HG02623 (cell line): ENCODE results near the gene ZBED4.
A peak's percentile ranks its signal among the peaks of the same experiment; 100 is the strongest.
"Not testable (repeated sequence)": the region's sequence is repeated elsewhere in the genome, so short reads cannot be mapped to it uniquely, and the experiment has no call there.

ENCODE experiments used
- ATAC-seq: cut with Tn5 transposase; IDR thresholded peaks from one replicate; pipeline ENCODE4 v1.9.1; 2021; ENCODE audit warnings: moderate library complexity; ENCODE audit not compliant: unreplicated experiment

ZBED4 gene

GRCh38 chr22:49850959-49851802 is 2.5 kb upstream of the ZBED4 start:
- no peak for ATAC-seq

- ATAC-seq, result not testable (repeated sequence)
Measured at GRCh38 chr22:49852568-49852897, 1.1 kb upstream of the ZBED4 start.

- peak; percentile 29 for ATAC-seq
Measured at GRCh38 chr22:49853981-49854831, 562 bp downstream of the ZBED4 start.

GRCh38 chr22:49855251-49855911 is 1.7 kb downstream of the ZBED4 start:
- ATAC-seq, result no peak

- ATAC-seq, result no peak
Measured at GRCh38 chr22:49856343-49856742, 2.7 kb downstream of the ZBED4 start.

DNA sequence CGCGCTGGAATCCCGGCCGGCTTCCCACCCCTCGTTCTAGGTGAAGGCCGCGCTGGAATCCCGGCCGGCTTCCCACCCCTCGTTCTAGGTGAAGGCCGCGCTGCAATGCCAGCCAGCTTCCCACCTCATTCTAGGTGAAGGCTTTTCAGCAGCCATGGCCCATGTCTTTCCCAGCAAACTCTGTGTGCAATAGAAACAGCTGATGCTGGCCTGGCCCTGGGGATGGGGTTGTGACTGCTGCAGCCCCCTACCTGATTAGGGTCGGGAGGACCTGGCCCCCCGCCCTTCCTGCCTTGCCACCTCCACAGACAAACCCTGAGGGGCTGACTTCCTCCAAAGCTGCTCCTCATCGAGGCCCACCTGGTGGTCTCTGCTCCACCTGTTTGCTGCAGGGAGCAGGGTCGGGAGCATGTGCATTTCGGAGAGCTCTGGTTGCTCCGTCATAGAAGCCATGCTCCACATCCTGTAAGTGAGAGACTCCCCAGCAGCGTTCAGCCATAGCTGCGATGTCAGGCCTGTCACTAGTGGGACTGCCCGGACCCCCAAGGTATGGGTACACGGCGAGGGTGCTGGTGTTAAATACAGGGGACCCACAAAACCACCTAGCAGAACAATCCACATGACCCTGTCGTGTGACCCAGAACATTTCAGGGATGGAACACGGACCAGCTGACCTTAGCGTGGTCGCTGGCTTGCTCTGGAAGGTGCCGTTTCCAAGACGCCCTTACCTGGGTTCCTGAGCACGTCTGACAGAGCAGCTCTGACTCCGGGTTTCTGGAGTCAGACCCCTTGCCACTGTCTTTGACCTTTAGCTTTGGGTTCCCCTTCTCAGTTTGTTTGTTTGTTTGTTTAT is 3.3 kb downstream of the ZBED4 start:
- no peak for ATAC-seq

GRCh38 chr22:49858827-49859226 is 5.2 kb downstream of the ZBED4 start:
- ATAC-seq, result no peak

GRCh38 chr22:49861642-49862495 is 8.2 kb downstream of the ZBED4 start:
- no peak for ATAC-seq

DNA sequence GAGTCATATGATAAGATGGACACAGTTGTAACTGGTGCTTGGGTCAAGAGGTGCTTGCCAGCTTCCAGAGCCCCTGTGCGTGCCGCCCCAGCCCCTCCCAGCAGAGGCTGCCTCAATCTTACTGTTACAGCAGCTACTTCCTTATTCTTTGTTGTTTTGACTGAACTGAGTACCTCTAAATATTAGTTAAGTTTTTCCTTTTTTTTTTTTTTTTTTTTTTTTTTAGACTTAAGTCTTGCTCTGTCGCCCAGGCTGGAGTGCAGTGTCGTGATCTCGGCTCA is 8.8 kb downstream of the ZBED4 start:
- ATAC-seq, result no peak

DNA sequence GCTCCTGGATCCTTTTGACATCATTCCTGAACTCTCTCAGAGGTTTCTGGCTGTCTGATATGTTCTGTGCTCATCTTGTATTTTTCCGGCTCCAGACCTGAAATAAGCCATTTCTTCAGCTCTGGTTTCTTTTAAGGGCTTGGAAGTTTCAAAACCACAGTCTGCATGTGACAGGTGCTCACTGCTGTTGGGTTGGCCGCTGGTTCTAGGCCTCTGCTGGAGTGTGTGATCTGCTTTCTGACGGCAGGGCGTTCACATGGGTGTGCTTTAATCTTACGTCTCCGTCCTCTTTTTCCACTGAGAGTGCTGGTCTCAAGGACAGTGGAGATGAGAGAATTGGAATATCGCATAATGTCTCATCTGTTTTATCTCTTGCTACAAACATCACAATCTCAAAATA is 10.3 kb downstream of the ZBED4 start:
- no peak for ATAC-seq

GRCh38 chr22:49865156-49865555 is 11.5 kb downstream of the ZBED4 start:
- ATAC-seq, result no peak

GRCh38 chr22:49866134-49866533 is 12.5 kb downstream of the ZBED4 start:
- ATAC-seq, result no peak

GRCh38 chr22:49866646-49867045 is 13.0 kb downstream of the ZBED4 start:
- ATAC-seq, result no peak

DNA sequence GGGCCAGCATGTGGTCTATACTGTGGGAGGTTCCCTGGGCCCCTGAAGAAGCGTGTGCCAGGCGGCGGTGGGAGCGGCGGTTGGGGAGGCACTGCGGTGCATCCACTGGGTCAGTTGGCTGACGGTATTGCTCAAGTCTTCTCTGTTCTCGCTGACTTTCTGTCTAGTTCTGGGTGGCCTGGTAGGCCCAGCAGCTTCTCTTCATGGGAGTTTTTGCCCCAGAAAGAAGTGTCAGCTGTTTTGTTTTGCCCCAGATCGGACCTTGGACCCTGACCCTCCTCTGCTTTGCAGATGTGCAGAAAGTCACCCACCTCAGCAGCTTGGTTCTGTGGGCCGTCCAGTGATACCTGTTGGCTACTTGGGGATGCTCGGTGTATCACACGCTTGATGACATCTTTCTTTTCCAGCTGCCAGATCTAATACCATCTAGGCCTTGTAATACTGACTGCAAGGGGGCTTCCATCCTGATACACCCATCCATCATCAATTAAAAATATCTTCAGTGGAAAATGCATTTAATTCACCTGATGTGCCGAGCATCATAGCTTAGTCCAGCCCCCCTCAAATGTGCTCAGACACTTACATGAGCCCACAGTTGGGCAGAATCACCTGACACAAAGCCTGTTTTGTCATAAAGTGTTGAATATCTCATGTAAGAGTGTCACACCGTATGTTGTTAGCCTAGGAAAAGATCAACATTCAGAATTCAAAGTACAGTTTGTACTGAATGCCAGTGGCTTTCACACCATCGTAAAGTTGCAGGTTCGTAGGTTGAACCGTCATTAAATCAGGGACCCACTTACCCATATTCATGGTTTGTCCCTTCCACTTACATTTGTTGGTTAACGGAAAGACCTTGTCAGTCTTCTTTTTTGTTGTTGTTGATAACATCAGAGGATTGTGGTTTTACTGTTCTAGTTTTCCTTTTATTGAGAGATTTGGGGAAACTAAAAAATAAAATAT is 13.9 kb downstream of the ZBED4 start:
- no peak for ATAC-seq

- ATAC-seq, result no peak
Measured at GRCh38 chr22:49869086-49869830, 15.6 kb downstream of the ZBED4 start.

DNA sequence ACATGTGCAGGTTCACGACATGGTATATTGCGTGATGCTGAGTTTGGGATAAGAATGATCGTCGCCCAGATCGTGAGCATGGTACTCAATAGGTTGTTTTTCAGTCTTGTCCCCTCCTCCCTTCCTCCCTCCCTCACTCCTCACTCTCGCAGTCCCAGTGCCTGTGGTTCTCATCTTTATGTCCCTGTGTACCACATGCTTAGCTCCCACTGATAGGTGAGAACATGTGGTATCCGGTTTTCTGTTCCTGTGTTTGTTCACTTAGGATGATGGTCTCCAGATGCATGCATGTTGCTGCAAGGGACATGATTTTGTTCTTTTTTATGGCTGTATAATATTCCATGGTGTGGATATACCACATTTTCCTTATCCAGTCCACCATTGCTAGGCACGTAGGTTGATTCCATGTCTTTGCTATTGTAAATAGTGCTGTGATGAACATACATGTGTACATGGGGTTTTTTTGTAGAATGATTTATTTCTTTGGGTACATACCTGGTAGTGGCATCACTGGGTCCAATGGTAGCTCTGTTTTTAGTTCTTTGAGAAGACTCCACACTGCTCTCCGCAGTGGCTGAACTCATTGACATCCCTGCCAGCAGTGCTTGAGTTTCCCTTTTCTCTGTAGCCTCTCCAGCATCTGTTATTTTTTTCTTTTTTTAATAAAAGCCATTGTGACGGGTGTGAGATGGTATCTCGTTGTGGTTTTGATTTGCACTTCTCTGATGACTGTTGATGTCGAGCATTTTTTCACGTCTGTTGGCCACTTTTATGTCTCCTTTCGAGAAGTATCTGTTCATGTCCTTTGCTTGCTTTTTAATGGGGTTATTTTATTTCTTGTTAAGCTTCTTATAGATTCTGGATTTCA is 16.4 kb downstream of the ZBED4 start:
- ATAC-seq, result no peak

GRCh38 chr22:49871482-49871881 is 17.8 kb downstream of the ZBED4 start:
- no peak for ATAC-seq
